PC-3 (cell line): ENCODE data around the gene MBOAT7. TPM values are rescaled to one million over a fixed set of nuclear protein-coding genes. Genes with fewer than 3 reads are reported as not detected.

Experiments
- ATAC-seq: fragments of 200-7000 bp; cut with Tn5 transposase; 2 replicates; pipeline ENCODE4 v1.9.1; 2020; ENCODE audit warnings: mild to moderate bottlenecking, moderate library complexity
- BruUV-seq: library from RNA; stranded (reverse); fragments of 400-500 nt; replicated peaks from 2 replicates; lab custom pipeline; 2021; lab: Mats Ljungman, UMichigan
- CTCF ChIA-PET: fragments of 300-600 bp; sonication (Branson Sonifier 250); formaldehyde crosslinking; loops from one replicate; lab custom pipeline; 2022; ENCODE audit warnings: antibody characterized with exemption; lab: Charles Lee
- POLR2A ChIA-PET: fragments of 300-600 bp; sonication (Branson Sonifier 250); formaldehyde crosslinking; loops from one replicate; lab custom pipeline; 2022; ENCODE audit warnings: antibody characterized with exemption; ENCODE audit not compliant: unreplicated experiment; lab: Charles Lee
- DNase-seq: peaks from one replicate; pipeline ENCODE4 v3.0.0-alpha.2; 2015
- H2AFZ ChIP-seq: fragments of 300-600 bp; sonication (generic); 2 replicates; pipeline ENCODE4 v1.6.0; 2016; ENCODE audit warnings: antibody characterized with exemption, low read length
- H3F3A ChIP-seq: fragments of 300-600 bp; sonication (generic); one replicate; pipeline ENCODE4 v1.6.0; 2017; ENCODE audit warnings: antibody characterized with exemption, low read length, control low read depth, mild to moderate bottlenecking; ENCODE audit not compliant: unreplicated experiment
- H3K27ac ChIP-seq: fragments of 300-600 bp; sonication (generic); 2 replicates; pipeline ENCODE4 v1.5.1; 2016; ENCODE audit warnings: mild to moderate bottlenecking, low read length
- H3K27me3 ChIP-seq: fragments of 300-600 bp; sonication (generic); 2 replicates; pipeline ENCODE4 v1.6.1; 2016; ENCODE audit warnings: low read length, mixed read lengths
- H3K36me3 ChIP-seq: fragments of 300-600 bp; sonication (generic); 2 replicates; pipeline ENCODE4 v1.6.1; 2016; ENCODE audit warnings: low read depth, mixed run types, low read length, mixed read lengths
- H3K4me1 ChIP-seq: fragments of 300-600 bp; sonication (generic); 2 replicates; pipeline ENCODE4 v1.5.1; 2016; ENCODE audit warnings: low read length; ENCODE audit not compliant: insufficient read depth
- H3K4me2 ChIP-seq: fragments of 300-600 bp; sonication (generic); 2 replicates; pipeline ENCODE4 v1.6.0; 2016; ENCODE audit warnings: low read length
- H3K4me3 ChIP-seq: fragments of 300-600 bp; sonication (generic); 2 replicates; pipeline ENCODE4 v1.5.1; 2016; ENCODE audit warnings: mild to moderate bottlenecking, low read length, mixed read lengths
- H3K79me2 ChIP-seq: fragments of 300-600 bp; sonication (generic); 2 replicates; pipeline ENCODE4 v1.6.1; 2017; ENCODE audit warnings: low read length, mixed read lengths
- H3K9ac ChIP-seq: fragments of 300-600 bp; sonication (generic); 2 replicates; pipeline ENCODE4 v1.6.0; 2016; ENCODE audit warnings: mild to moderate bottlenecking, low read length
- H3K9me2 ChIP-seq: fragments of 300-600 bp; sonication (generic); replicated peaks from 2 replicates; pipeline ENCODE4 v1.6.1; 2016; ENCODE audit warnings: mixed run types, low read length, mixed read lengths
- H3K9me3 ChIP-seq: fragments of 300-600 bp; sonication (generic); 2 replicates; pipeline ENCODE4 v1.6.1; 2016; ENCODE audit warnings: low read length, mixed read lengths
- H4K20me1 ChIP-seq: fragments of 300-600 bp; sonication (generic); 2 replicates; pipeline ENCODE4 v1.6.1; 2016; ENCODE audit warnings: low read length, mixed read lengths
- EZH2 ChIP-seq: fragments of 300-600 bp; sonication (generic); IDR thresholded peaks from one replicate; pipeline ENCODE4 v1.6.1; 2017; ENCODE audit warnings: antibody characterized with exemption, mild to moderate bottlenecking, low read length; ENCODE audit not compliant: unreplicated experiment
- EZH2phosphoT487 ChIP-seq: fragments of 300-600 bp; sonication (generic); IDR thresholded peaks from 2 replicates; pipeline ENCODE4 v1.6.1; 2018; ENCODE audit warnings: mild to moderate bottlenecking, antibody characterized with exemption, low read length, borderline replicate concordance
- intact Hi-C: fragments of 100-400 bp; cut with micrococcal nuclease; formaldehyde crosslinking; loops from 2 replicates; pipeline ENCODE4 v1.9.0; 2023
- total RNA-seq: library from RNA; depleted of rRNA; stranded (reverse); fragments of >200 nt; gene quantifications from 2 replicates; pipeline ENCODE4 v1.2.3, GENCODE V29; 2014
- TF ChIP-seq, protein P1 (sequence below): fragments of 300-600 bp; sonication (generic); conservative IDR thresholded peaks from 2 replicates; pipeline ENCODE4 v1.5.1; 2017; ENCODE audit warnings: antibody characterized with exemption, low read depth, mild to moderate bottlenecking, low read length

Gene MBOAT7
- total RNA-seq, 1 experiment from 2014 or later = 231 TPM

GRCh38 chr19:54168174-54168917 is 21.0 kb downstream of the MBOAT7 start:
- Histone ChIP-seq H3K9me2 (no peaks in the 10 kb centered on the region), H3K27me3 (no peaks in the 10 kb centered on the region), H3K27ac (no peak overlapping the region), H2AFZ (no peak overlapping the region), H3K4me1 (peaks cover 12% of the 10 kb centered on the region), H4K20me1 (no peaks in the 10 kb centered on the region), H3K36me3 (no peaks in the 10 kb centered on the region), H3K9ac (no peak overlapping the region), H3K79me2 (no peaks in the 10 kb centered on the region), H3K4me2 (0 out of 2 replicates have a peak overlapping the region, but pooled peaks have one; percentile 25), H3K4me3 (no peak overlapping the region), H3F3A (no peaks in the 10 kb centered on the region), H3K9me3 (no peaks in the 10 kb centered on the region)
- ATAC-seq (peak; percentile 61), DNase-seq (peak; percentile 95)
- TF ChIP-seq EZH2phosphoT487 = no peak
- TF ChIP-seq EZH2 = no peak
- TF ChIP-seq, protein P1, sequence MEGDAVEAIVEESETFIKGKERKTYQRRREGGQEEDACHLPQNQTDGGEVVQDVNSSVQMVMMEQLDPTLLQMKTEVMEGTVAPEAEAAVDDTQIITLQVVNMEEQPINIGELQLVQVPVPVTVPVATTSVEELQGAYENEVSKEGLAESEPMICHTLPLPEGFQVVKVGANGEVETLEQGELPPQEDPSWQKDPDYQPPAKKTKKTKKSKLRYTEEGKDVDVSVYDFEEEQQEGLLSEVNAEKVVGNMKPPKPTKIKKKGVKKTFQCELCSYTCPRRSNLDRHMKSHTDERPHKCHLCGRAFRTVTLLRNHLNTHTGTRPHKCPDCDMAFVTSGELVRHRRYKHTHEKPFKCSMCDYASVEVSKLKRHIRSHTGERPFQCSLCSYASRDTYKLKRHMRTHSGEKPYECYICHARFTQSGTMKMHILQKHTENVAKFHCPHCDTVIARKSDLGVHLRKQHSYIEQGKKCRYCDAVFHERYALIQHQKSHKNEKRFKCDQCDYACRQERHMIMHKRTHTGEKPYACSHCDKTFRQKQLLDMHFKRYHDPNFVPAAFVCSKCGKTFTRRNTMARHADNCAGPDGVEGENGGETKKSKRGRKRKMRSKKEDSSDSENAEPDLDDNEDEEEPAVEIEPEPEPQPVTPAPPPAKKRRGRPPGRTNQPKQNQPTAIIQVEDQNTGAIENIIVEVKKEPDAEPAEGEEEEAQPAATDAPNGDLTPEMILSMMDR = peak; percentile 76
- intact Hi-C loops = loop anchor here (1.0 kb wide), 1 partner anchor 63 kb away; no protein-coding TSS in a partner anchor
- CTCF ChIA-PET = interaction anchor here (0.6 to 1.0 kb wide), 6 partner anchors 11 to 1243 kb away, joined by 3 to 6 read pairs (median 3); partner anchors contain the start of gene MBOAT7
- BruUV-seq = no TSS peak
- POLR2A ChIA-PET = interaction anchor here (0.6 to 1.1 kb wide), 2 partner anchors 31 to 1487 kb away, joined by 3 to 15 read pairs; partner anchors contain the start of genes CNOT3 and U2AF2

- POLR2A ChIA-PET = no interaction called here
- Histone ChIP-seq H3K4me2 (no peak overlapping the region), H3K4me3 (no peak overlapping the region), H3K9me3 (no peaks in the 10 kb centered on the region), H3K27ac (no peak overlapping the region), H3K36me3 (no peaks in the 10 kb centered on the region), H3K79me2 (peaks cover 10% of the 10 kb centered on the region; the same call in 1 of the 2 replicates), H3F3A (no peaks in the 10 kb centered on the region), H3K27me3 (no peaks in the 10 kb centered on the region), H2AFZ (no peak overlapping the region), H3K4me1 (peaks cover 27% of the 10 kb centered on the region), H3K9me2 (no peaks in the 10 kb centered on the region), H4K20me1 (no peaks in the 10 kb centered on the region), H3K9ac (no peak overlapping the region)
- ATAC-seq (no peak), DNase-seq (no peak)
- CTCF ChIA-PET = no interaction called here
- intact Hi-C loops = no loop called here
- no TSS peak for BruUV-seq
- TF ChIP-seq EZH2phosphoT487 = no peak
- TF ChIP-seq, protein P1 = no peak
- TF ChIP-seq EZH2 = no peak
These were observed 24.2 kb downstream of the MBOAT7 start for GRCh38 chr19:54165222-54165621.
